NCI-H2227 treated with DMSO at 0.1 percent for 48 hours (cell line): ENCODE results near the gene SIK1.
A peak's percentile ranks its signal among the peaks of the same experiment; 100 is the strongest.

Experiments used
- DNase-seq: peaks from one replicate; lab custom pipeline; 2025; lab: John Stamatoyannopoulos, UW

SIK1 gene

GRCh38 chr21:43367296-43367695 is 59.6 kb downstream of the SIK1 start:
- DNase-seq = no peak

GRCh38 chr21:43366656-43367055 is 60.3 kb downstream of the SIK1 start:
- no peak for DNase-seq

GRCh38 chr21:43365611-43366426 is 61.1 kb downstream of the SIK1 start:
- DNase-seq = no peak

GRCh38 chr21:43364851-43365424 is 62.0 kb downstream of the SIK1 start:
- DNase-seq = peak; percentile 8
